CD4-positive, alpha-beta T cell (primary cell): ENCODE results near the gene CETP. TPM values are rescaled to one million over a fixed set of nuclear protein-coding genes. Genes with fewer than 3 reads are reported as not detected.

ENCODE experiments used
- ATAC-seq: fragments of 200-7000 bp; cut with Tn5 transposase; one replicate; pipeline ENCODE4 v1.10.0; 2022; ENCODE audit warnings: mild to moderate bottlenecking; ENCODE audit not compliant: poor library complexity
- CTCF ChIA-PET: fragments of 350-600 bp; sonication (Branson Sonifier 250); formaldehyde crosslinking; loops from one replicate; lab custom pipeline; 2021; ENCODE audit warnings: antibody characterized with exemption, inconsistent platforms; lab: Charles Lee
- POLR2A ChIA-PET: fragments of 350-600 bp; sonication (Branson Sonifier 250); formaldehyde crosslinking; loops from one replicate; lab custom pipeline; 2021; ENCODE audit warnings: antibody characterized with exemption, inconsistent platforms; lab: Charles Lee
- DNase-seq, 14 experiments: peaks; one replicate each; pipeline ENCODE4 v3.0.0-alpha.2; 2013 to 2020; ENCODE audit warnings: mixed read lengths in 2 of 14
- H3K27ac ChIP-seq, 2 donors: one replicate each; pipeline versions ENCODE4 v1.5.1 to v1.7.0; 2013; ENCODE audit warnings: low read length in 2 of 2, low read depth in 1 of 2, mild to moderate bottlenecking in 1 of 2
- H3K27me3 ChIP-seq, 2 experiments: 1 replicate in 1 of 2; 2 replicates in 1 of 2; pipeline versions ENCODE4 v1.6.1 to v1.7.0; 2013; ENCODE audit warnings: low read length in 2 of 2, control low read depth in 1 of 2, mild to moderate bottlenecking in 1 of 2, moderate library complexity in 1 of 2; ENCODE audit not compliant: insufficient read depth in 2 of 2, control insufficient read depth in 1 of 2
- H3K36me3 ChIP-seq: one replicate; pipeline ENCODE4 v1.6.1; 2013; ENCODE audit warnings: low read length, control low read depth; ENCODE audit not compliant: insufficient read depth
- H3K4me1 ChIP-seq: one replicate; pipeline ENCODE4 v1.6.1; 2013; ENCODE audit warnings: low read length, control low read depth; ENCODE audit not compliant: insufficient read depth
- H3K4me3 ChIP-seq: one replicate; pipeline ENCODE4 v1.5.1; 2013; ENCODE audit warnings: mild to moderate bottlenecking, low read length, moderate library complexity
- H3K9me3 ChIP-seq, 2 experiments: 1 replicate in 1 of 2; 2 replicates in 1 of 2; pipeline versions ENCODE4 v1.6.1 to v1.7.0; 2013; ENCODE audit warnings: low read length in 2 of 2, mild to moderate bottlenecking in 2 of 2, control low read depth in 1 of 2, moderate library complexity in 1 of 2; ENCODE audit not compliant: control insufficient read depth in 1 of 2, insufficient read depth in 1 of 2
- H3K27ac Mint-ChIP-seq: one replicate; pipeline ENCODE4 v1.8.0; 2020; ENCODE audit warnings: mixed read lengths
- H3K27me3 Mint-ChIP-seq: one replicate; pipeline ENCODE4 v1.8.0; 2021; ENCODE audit warnings: mixed read lengths
- H3K36me3 Mint-ChIP-seq: one replicate; pipeline ENCODE4 v1.8.0; 2021; ENCODE audit warnings: low read depth, mixed read lengths
- H3K4me1 Mint-ChIP-seq: one replicate; pipeline ENCODE4 v1.8.0; 2021; ENCODE audit warnings: low read depth, mixed read lengths
- H3K4me3 Mint-ChIP-seq: one replicate; pipeline ENCODE4 v1.8.0; 2020; ENCODE audit warnings: mild to moderate bottlenecking, mixed read lengths
- H3K9me3 Mint-ChIP-seq: one replicate; pipeline ENCODE4 v1.8.0; 2020; ENCODE audit warnings: mixed read lengths
- intact Hi-C, 2 experiments: fragments of 100-400 bp; cut with DNase I in 1 of 2; cut with micrococcal nuclease in 1 of 2; formaldehyde crosslinking; loops; one replicate each; pipeline versions ENCODE4 v1.15.1 to v1.9.0; 2023 to 2025; cut with DNase I, micrococcal nuclease
- total RNA-seq, 174 experiments: library from RNA in 2 of 174; stranded (reverse) in 2 of 174; gene quantifications; one replicate each; pipeline ENCODE4 v1.2.3 and lab custom pipeline; 2021 to 2026
- TF ChIP-seq, protein P1 (sequence below): fragments of 200-600 bp; IDR thresholded peaks from one replicate; pipeline ENCODE4 v1.8.0; 2022; ENCODE audit warnings: antibody characterized with exemption, mild to moderate bottlenecking

CETP gene
- total RNA-seq, 2 experiments from 2014 or later, result not detected

- CTCF ChIA-PET, result interaction anchor here (0.9 to 3.1 kb wide), 8 partner anchors 8 to 61 kb away, joined by 3 to 17 read pairs (median 4); partner anchors contain the start of gene NLRC5
- POLR2A ChIA-PET, result interaction anchor here (0.7 to 7.0 kb wide), 16 partner anchors 9 to 162 kb away, joined by 3 to 55 read pairs (median 4); partner anchors contain the start of genes NLRC5, PSME3IP1 and RSPRY1
- peaks cover 93% of the 10 kb centered on the region for H3K4me1 ChIP-seq
- peak overlapping the region; percentile 17 for H3K4me3 ChIP-seq
- no peaks in the 10 kb centered on the region for H3K9me3 Mint-ChIP-seq
- TF ChIP-seq, protein P1, sequence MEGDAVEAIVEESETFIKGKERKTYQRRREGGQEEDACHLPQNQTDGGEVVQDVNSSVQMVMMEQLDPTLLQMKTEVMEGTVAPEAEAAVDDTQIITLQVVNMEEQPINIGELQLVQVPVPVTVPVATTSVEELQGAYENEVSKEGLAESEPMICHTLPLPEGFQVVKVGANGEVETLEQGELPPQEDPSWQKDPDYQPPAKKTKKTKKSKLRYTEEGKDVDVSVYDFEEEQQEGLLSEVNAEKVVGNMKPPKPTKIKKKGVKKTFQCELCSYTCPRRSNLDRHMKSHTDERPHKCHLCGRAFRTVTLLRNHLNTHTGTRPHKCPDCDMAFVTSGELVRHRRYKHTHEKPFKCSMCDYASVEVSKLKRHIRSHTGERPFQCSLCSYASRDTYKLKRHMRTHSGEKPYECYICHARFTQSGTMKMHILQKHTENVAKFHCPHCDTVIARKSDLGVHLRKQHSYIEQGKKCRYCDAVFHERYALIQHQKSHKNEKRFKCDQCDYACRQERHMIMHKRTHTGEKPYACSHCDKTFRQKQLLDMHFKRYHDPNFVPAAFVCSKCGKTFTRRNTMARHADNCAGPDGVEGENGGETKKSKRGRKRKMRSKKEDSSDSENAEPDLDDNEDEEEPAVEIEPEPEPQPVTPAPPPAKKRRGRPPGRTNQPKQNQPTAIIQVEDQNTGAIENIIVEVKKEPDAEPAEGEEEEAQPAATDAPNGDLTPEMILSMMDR, result no peak
- intact Hi-C loops, result loop anchor here in 1 of 2 experiments (1.0 kb wide), 1 partner anchor 9 kb away; no protein-coding TSS in a partner anchor
- H3K27me3 ChIP-seq, result no peaks in the 10 kb centered on the region
- H3K27ac ChIP-seq, result peak overlapping the region; percentile 23 to 69
- DNase-seq (peak; percentile 44 to 93 (median 68)), ATAC-seq (peak; percentile 89)
- H3K9me3 ChIP-seq, result no peaks in the 10 kb centered on the region
- H3K4me1 Mint-ChIP-seq, result peaks cover 92% of the 10 kb centered on the region
- peak overlapping the region; percentile 84 for H3K27ac Mint-ChIP-seq
- H3K36me3 ChIP-seq, result peaks cover 92% of the 10 kb centered on the region
- H3K27me3 Mint-ChIP-seq, result no peaks in the 10 kb centered on the region
- H3K36me3 Mint-ChIP-seq, result peaks cover 96% of the 10 kb centered on the region
- peak overlapping the region; percentile 27 for H3K4me3 Mint-ChIP-seq
Observed at GRCh38 chr16:57023541-57024249, 61.9 kb downstream of the CETP start.

- TF ChIP-seq, protein P1, result no peak
- H3K27me3 ChIP-seq, result no peaks in the 10 kb centered on the region
- H3K4me3 ChIP-seq, result no peak overlapping the region
- no peak overlapping the region for H3K27ac ChIP-seq
- ATAC-seq (no peak), DNase-seq (peak in 1 of 14 experiments; percentile 32)
- H3K9me3 Mint-ChIP-seq, result no peaks in the 10 kb centered on the region
- POLR2A ChIA-PET, result interaction anchor here (2.8 to 7.0 kb wide), 4 partner anchors 14 to 36 kb away, joined by 27 to 55 read pairs (median 42); partner anchors contain the start of gene NLRC5
- peaks cover 92% of the 10 kb centered on the region for H3K36me3 ChIP-seq
- H3K4me1 ChIP-seq, result peaks cover 95% of the 10 kb centered on the region
- H3K27ac Mint-ChIP-seq, result peak overlapping the region; percentile 84
- intact Hi-C loops, result loop anchor here in 1 of 2 experiments (5.0 kb wide), 1 partner anchor 33 kb away; no protein-coding TSS in a partner anchor
- CTCF ChIA-PET, result interaction anchor here (1.3 to 3.1 kb wide), 2 partner anchors 36 to 61 kb away, joined by 3 to 17 read pairs; partner anchors contain the start of gene NLRC5
- H3K27me3 Mint-ChIP-seq, result no peaks in the 10 kb centered on the region
- H3K4me3 Mint-ChIP-seq, result peak overlapping the region; percentile 34
- peaks cover 97% of the 10 kb centered on the region for H3K36me3 Mint-ChIP-seq
- no peaks in the 10 kb centered on the region for H3K9me3 ChIP-seq
- H3K4me1 Mint-ChIP-seq, result peaks cover 94% of the 10 kb centered on the region
Observed at GRCh38 chr16:57024894-57025680, 63.3 kb downstream of the CETP start.
